GM18498 (cell line): ENCODE data around the gene CYP2F1.
"Not testable (repeated sequence)": the region's sequence is repeated elsewhere in the genome, so short reads cannot be mapped to it uniquely, and the experiment has no call there.

Experiments
- ATAC-seq: cut with Tn5 transposase; IDR thresholded peaks from one replicate; pipeline ENCODE4 v1.9.1; 2021; ENCODE audit warnings: mild to moderate bottlenecking, moderate library complexity; ENCODE audit not compliant: unreplicated experiment

CYP2F1 gene

GRCh38 chr19:41114132-41114531 is at the start of gene CYP2F1:
Gene CYP2F1, plus strand, starts transcription at chr19:41114432. Its CDS starts 1,757 bp downstream, at chr19:41116189.
- ATAC-seq, result no peak

DNA sequence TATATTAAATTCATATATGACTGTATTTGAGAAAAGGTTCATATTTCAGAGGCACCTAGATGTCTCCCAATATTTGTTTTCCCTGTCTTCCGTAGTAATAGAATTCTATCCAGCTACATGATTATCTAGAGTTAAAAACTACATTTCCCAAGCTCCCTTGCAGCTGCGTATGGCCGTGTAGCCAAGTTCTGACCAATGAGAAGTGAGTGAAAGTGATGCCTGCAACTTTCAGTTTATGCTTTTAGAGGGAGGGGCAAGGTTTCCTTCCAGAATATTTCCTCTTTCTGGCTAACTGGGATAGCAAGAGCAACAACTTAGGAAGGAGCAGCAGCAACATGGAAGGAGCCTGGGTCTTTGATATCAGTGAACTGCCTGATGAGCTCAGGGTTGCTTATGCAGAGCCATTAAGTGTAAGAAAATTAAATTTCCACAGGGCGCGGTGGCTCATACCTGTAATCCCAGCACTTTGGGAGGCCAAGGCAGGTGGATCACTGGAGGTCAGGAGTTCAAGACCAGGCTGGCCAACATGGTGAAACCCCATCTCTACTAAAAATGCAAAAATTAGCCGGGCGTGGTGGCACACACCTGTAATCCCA is 49.2 kb upstream of the CYP2F1 start:
- ATAC-seq, result no peak

GRCh38 chr19:41076286-41076685 is 37.9 kb upstream of the CYP2F1 start:
- ATAC-seq, result no peak

GRCh38 chr19:41083516-41083915 is 30.7 kb upstream of the CYP2F1 start:
- ATAC-seq, result no peak

DNA sequence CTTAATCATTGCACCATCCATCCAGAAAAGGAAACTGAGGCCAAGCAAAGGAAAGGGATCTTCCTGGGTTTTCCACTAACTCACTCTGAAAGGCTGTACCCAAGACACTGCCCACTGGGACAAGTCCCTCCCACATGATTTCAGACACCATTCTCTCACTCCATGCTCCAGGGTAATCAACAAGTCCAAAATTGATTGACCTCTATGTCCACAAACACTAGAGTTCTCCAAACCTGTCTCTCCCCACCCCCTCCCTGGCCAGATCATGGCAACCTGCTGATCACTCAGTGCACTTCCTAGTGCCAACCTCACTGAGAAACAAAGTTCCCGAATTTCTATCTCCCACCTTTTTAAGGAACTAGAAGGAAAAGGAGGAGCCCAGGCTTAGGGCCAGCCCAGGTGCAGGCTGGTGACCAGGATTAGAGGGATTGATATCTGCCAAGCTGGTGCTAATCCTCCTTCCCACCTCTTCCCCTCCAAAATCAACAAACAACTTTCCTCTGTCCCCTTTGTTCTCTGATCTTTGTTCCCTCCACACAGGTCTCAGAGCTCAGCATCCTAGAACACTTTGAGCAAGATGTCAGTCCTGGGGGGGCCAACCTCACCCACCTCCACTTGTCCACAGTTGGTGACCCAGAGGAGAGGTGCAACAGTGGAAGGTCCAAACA is 28.4 kb upstream of the CYP2F1 start:
- no peak for ATAC-seq

DNA sequence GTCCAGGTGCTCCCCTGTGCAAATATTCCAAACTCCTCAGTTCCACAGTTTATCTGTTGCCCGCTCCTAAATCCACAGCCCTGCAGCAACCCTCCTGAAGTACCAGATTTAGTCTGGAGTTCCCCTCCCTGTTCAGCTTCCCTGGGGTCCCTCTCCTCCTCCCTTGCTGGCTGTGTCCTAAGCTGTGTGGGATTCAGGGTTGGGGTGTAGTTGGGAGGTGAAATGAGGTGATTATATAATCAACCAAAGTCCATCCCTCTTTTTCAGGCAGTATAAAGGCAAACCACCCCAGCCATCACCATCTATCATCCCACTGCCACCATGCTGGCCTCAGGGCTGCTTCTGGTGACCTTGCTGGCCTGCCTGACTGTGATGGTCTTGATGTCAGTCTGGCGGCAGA is 26.1 kb upstream of the CYP2F1 start, which contains the start of gene CYP2A13:
CYP2A13 (plus strand) TSS at position 301 of the 400 bp plus-strand sequence; CDS start at position 322, 21 bp downstream.
- no peak for ATAC-seq

GRCh38 chr19:41089959-41090358 is 24.3 kb upstream of the CYP2F1 start:
- no peak for ATAC-seq

DNA sequence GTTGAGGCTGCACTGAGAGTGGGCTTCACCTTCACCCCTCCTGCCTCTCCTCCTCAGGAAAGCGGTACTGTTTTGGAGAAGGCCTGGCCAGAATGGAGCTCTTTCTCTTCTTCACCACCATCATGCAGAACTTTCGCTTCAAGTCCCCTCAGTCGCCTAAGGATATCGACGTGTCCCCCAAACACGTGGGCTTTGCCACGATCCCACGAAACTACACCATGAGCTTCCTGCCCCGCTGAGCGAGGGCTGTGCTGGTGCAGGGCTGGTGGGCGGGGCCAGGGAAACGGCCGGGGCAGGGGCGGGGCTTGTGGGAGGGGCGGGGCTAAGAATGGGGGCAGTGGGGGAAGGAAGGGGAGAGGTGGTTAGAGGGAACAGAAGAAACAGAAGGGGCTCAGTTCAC is 18.5 kb upstream of the CYP2F1 start:
- no peak for ATAC-seq

GRCh38 chr19:41096353-41096752 is 17.9 kb upstream of the CYP2F1 start:
- no peak for ATAC-seq

GRCh38 chr19:41097302-41097701 is 16.9 kb upstream of the CYP2F1 start:
- no peak for ATAC-seq

DNA sequence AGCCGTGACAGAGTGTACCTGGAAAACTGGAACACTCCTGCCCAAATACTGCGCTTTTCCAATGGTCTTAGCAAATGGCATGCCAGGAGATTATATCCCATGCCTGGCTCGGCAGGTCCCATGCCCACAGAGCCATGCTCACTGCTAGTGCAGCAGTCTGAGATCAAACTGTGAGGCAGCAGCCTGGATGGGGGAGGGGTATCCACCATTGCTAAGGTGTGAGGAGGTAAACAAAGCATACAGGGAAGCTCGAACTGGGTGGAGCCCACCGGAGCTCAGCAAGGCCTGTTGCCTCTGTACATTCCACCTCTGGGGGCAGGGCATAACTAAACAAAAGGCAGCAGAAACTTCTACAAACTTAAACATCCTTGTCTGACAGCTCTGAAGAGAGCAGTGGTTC is 15.5 kb upstream of the CYP2F1 start:
- ATAC-seq, result no peak

GRCh38 chr19:41102210-41102609 is 12.0 kb upstream of the CYP2F1 start:
- not testable (repeated sequence) for ATAC-seq

- no peak for ATAC-seq
These were observed 8.1 kb upstream of the CYP2F1 start for GRCh38 chr19:41106177-41106576.

DNA sequence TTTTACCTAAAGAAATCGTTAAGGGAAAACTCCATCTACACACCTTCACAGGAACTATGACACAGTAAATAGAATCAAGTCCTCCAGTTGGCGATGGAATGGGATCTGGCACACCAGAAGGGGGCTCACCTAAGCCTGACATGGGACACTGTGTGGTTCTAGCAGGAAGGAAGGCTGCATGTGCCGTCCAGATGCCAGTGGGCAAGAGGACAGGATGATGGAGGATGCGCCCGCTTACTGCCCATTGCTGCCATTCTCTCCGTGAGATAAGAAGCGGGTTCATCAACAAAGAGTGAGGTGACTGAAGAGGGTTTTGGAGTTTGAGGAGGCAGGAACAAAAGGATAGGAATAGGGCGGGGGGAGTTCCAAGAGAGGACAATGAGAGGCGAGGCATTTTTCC is 2.9 kb upstream of the CYP2F1 start:
- no peak for ATAC-seq

- no peak for ATAC-seq
These were observed 2.4 kb upstream of the CYP2F1 start for GRCh38 chr19:41111750-41112295.

GRCh38 chr19:41112728-41113290 is 1.4 kb upstream of the CYP2F1 start:
- no peak for ATAC-seq

- no peak for ATAC-seq
These were observed 2.0 kb downstream of the CYP2F1 start for GRCh38 chr19:41116261-41116660.

DNA sequence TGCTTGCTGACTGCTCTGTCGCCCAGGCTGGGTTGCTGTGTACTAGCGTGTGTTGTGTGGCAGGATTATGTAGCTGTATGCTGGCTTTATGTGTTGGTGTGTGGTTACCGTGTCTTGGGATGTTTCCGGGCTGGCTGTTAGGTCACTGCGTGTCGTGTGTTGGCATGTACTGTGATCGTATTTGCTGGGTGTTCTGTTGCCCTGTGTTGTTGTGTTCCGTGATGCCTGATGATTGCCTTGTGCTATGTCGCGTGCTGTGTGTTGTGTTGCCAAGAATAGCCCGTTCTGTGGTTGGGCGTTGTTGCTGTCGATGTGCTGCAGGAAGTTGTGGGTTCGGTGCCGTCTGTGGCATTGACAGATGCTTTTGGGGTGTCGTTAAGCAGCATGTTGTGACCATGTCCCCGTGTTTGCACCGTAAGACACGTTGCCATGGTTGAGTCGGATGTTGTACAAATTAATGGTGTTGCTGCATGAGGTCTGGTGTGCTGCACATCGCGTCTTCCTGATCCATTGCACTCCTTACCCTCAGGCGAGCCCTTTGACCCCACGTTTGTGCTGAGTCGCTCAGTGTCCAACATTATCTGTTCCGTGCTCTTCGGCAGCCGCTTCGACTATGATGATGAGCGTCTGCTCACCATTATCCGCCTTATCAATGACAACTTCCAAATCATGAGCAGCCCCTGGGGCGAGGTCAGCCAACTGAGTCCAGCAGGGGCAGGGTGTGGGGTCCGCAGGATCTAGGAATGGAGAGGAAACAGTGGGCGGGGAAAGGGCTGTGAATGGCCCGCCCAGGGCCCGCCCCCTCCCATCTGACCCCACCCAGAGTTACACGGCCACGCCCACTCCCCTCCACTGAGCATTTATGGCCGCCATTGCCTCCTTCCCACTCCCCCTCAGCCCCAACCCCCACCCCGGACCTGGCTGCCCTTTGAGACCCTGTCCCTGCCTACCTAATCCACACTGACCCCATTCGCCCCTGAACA is 7.0 kb downstream of the CYP2F1 start:
- not testable (repeated sequence) for ATAC-seq

- ATAC-seq, result not testable (repeated sequence)
These were observed 8.6 kb downstream of the CYP2F1 start for GRCh38 chr19:41122846-41123245.

DNA sequence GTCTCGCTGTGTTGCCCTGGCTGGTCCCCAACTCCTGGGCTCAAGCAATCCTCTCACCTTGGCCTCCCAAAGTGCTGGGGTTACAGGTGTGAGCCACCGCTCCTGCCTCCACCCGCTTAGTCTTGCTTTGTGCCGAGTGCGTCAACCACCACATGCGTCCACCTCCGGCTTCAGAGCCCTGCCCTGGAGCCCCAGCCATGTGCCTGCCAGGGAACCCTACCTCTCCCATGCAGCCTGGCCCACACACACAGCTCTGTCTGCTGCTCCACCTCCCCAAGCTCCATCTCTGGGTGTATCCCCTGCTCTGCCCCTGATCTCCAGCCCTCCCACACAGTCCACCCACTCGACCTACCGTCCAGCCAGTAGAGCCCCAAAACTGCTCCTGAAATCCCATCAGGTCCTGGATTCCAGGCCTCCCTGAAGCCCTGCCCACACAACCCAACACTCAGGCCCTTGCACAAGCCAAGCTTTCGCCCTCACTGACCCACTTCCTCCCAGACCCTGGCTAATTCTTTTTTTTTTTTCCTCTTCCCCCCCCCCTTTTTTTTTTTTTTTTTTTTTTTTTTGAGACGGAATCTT is 9.6 kb downstream of the CYP2F1 start:
- no peak for ATAC-seq
